HepG2 (cell line): Measurements from ENCODE around the gene ZNF444. TPM values are rescaled to one million over a fixed set of nuclear protein-coding genes. Genes with fewer than 3 reads are reported as not detected.

ENCODE experiments used
- ARID3A ChIP-seq: IDR thresholded peaks from 2 replicates; pipeline ENCODE4 v1.6.1; 2012; ENCODE audit warnings: low read depth, low read length, improper control_type of control experiment
- CBX5 ChIP-seq: sonication (generic); formaldehyde crosslinking; IDR thresholded peaks from 2 replicates; pipeline ENCODE4 v1.4.0; 2020; ENCODE audit warnings: missing genetic modification reagents, borderline replicate concordance
- CREB3 ChIP-seq: sonication (generic); formaldehyde crosslinking; IDR thresholded peaks from 2 replicates; pipeline ENCODE4 v1.5.0; 2020; ENCODE audit warnings: missing genetic modification reagents
- KDM4B ChIP-seq: sonication (generic); formaldehyde crosslinking; IDR thresholded peaks from 2 replicates; pipeline ENCODE4 v1.4.0; 2020; ENCODE audit warnings: missing genetic modification reagents
- MYC ChIP-seq: sonication (generic); formaldehyde crosslinking; IDR thresholded peaks from 2 replicates; pipeline ENCODE4 v1.9.0; 2021; ENCODE audit warnings: missing genetic modification reagents, borderline replicate concordance
- TBL1XR1 ChIP-seq: fragments of 150-350 bp; IDR thresholded peaks from 2 replicates; pipeline ENCODE4 v1.6.1; 2014; ENCODE audit warnings: borderline replicate concordance, low read length; ENCODE audit not compliant: partially characterized antibody
- WIZ ChIP-seq: sonication (generic); formaldehyde crosslinking; IDR thresholded peaks from 2 replicates; pipeline ENCODE4 v1.5.1; 2020; ENCODE audit warnings: mild to moderate bottlenecking, missing genetic modification reagents
- ZBTB40 ChIP-seq, 2 experiments: fragments of 450-650 bp in 1 of 2; sonication (generic) in 1 of 2; formaldehyde crosslinking in 1 of 2; IDR thresholded peaks; 2 replicates each; pipeline versions ENCODE4 v1.6.1 to v1.8.0; 2016 to 2022; ENCODE audit warnings: antibody characterized with exemption in 1 of 2, mild to moderate bottlenecking in 1 of 2, missing genetic modification reagents in 1 of 2
- ZNF225 ChIP-seq: sonication (generic); formaldehyde crosslinking; IDR thresholded peaks from 2 replicates; pipeline ENCODE4 v1.4.0; 2020; ENCODE audit warnings: mild to moderate bottlenecking, missing genetic modification reagents
- ZNF274 ChIP-seq: sonication (generic); formaldehyde crosslinking; IDR thresholded peaks from 2 replicates; pipeline ENCODE4 v1.5.1; 2020; ENCODE audit warnings: mild to moderate bottlenecking, missing genetic modification reagents
- ZNF562 ChIP-seq: sonication (generic); formaldehyde crosslinking; IDR thresholded peaks from 2 replicates; pipeline ENCODE4 v1.8.0; 2022; ENCODE audit warnings: missing genetic modification reagents, borderline replicate concordance
- ZNF639 ChIP-seq: conservative IDR thresholded peaks from 2 replicates; pipeline ENCODE4 v1.6.1; 2018; ENCODE audit warnings: missing genetic modification reagents
- ZNF674 ChIP-seq: sonication (generic); formaldehyde crosslinking; IDR thresholded peaks from 2 replicates; pipeline ENCODE4 v1.5.0; 2020; ENCODE audit warnings: low read depth, mild to moderate bottlenecking, missing genetic modification reagents
- ZNF800 ChIP-seq: sonication (generic); formaldehyde crosslinking; IDR thresholded peaks from 2 replicates; pipeline ENCODE4 v1.4.0; 2020; ENCODE audit warnings: missing genetic modification reagents
- polyA plus RNA-seq, 8 experiments: library from polyadenylated mRNA; depleted of rRNA in 3 of 8; stranded (reverse) in 7 of 8; unstranded in 1 of 8; fragments of >200 nt; fragmentation: Illumina TruSeq in 4 of 8; extraction: Trizol in 4 of 8; gene quantifications; 2 replicates each; pipeline versions ENCODE4 v1.2.1 to v1.2.3, GENCODE V29; 2011 to 2016; ENCODE audit warnings: low read depth in 4 of 8, missing spikeins in 1 of 8, mixed read lengths in 1 of 8; ENCODE audit not compliant: insufficient read depth in 1 of 8
- total RNA-seq, 5 experiments: library from RNA; depleted of rRNA; stranded (reverse); fragments of >200 nt; fragmentation: Illumina TruSeq; extraction: Trizol; gene quantifications; 2 replicates each; pipeline ENCODE4 v1.2.3, GENCODE V29; 2016; ENCODE audit warnings: low read depth in 1 of 5

The ZNF444 gene
- total and polyA plus RNA-seq, 2 of the 13 experiments (the other 11 are each of a cell fraction or from before 2014, with no cell fraction given), result 27.4 to 30.3 TPM

GRCh38 chr19:56142897-56143434 lies 1.9 kb downstream of the ZNF444 start (continued):
- TF ChIP-seq ZNF639 (CRISPR knock-in tag), result no peak
- TF ChIP-seq ZNF562, result no peak
- peak; percentile 62; the same call in 1 of the 2 replicates for TF ChIP-seq MYC (CRISPR knock-in tag)
- no peak for TF ChIP-seq ZNF225 (CRISPR knock-in tag)
- 0 out of 2 replicates have a peak, but pooled peaks have one; percentile 39 for TF ChIP-seq WIZ (CRISPR knock-in tag)
- TF ChIP-seq TBL1XR1, result no peak
- TF ChIP-seq CREB3, result no peak
- no peak for TF ChIP-seq ZBTB40 (IDR thresholded peaks at IDR 0.05)
- no peak for TF ChIP-seq ZBTB40 (CRISPR knock-in tag; IDR thresholded peaks at IDR 0.05)
- TF ChIP-seq ZNF674 (CRISPR knock-in tag), result no peak
- peak; percentile 9; the same call in 1 of the 2 replicates for TF ChIP-seq ZNF274
- TF ChIP-seq CBX5 (CRISPR knock-in tag), result no peak
- no peak for TF ChIP-seq ARID3A
- TF ChIP-seq ZNF800, result no peak
- TF ChIP-seq KDM4B, result no peak
